Uterus (tissue), 2 donors: ENCODE data around the gene USP38.

Source experiments
- POLR2A ChIP-seq, 2 donors: fragments of 450-650 bp; IDR thresholded peaks; one replicate each; pipeline ENCODE4 v1.6.1; 2016; ENCODE audit warnings: antibody characterized with exemption in 2 of 2, mild to moderate bottlenecking in 1 of 2, moderate library complexity in 1 of 2
- TF ChIP-seq, protein P1 (sequence below), 4 experiments: fragments of 200-600 bp in 2 of 4; fragments of 450-650 bp in 2 of 4; sonication (generic) in 2 of 4; IDR thresholded peaks; one replicate each; pipeline ENCODE4 v1.5.1; 2016 to 2019; ENCODE audit warnings: antibody characterized with exemption in 4 of 4, mild to moderate bottlenecking in 2 of 4, moderate library complexity in 1 of 4

DNA sequence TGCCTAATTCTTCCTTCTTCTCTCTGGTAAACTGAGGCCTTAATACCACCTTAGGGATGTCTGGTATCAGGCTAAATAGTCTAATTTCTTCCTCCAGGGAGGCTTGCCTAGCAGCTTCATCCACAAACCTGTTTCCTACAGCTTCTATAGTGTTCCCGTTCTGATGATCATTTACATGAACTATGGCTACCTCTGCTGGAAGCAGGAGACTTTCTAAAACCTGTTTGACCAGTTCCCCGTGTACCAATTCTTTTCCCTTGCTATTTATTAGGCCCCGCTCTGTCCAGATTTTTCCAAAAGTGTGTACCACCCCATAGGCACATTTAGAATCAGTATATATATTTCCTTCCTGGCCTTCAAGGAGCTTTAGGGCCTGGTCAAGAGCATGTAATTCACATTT lies 5.8 kb upstream of the USP38 start:
- no peak for TF ChIP-seq POLR2A (IDR thresholded peaks at IDR 0.05)
- TF ChIP-seq, protein P1, sequence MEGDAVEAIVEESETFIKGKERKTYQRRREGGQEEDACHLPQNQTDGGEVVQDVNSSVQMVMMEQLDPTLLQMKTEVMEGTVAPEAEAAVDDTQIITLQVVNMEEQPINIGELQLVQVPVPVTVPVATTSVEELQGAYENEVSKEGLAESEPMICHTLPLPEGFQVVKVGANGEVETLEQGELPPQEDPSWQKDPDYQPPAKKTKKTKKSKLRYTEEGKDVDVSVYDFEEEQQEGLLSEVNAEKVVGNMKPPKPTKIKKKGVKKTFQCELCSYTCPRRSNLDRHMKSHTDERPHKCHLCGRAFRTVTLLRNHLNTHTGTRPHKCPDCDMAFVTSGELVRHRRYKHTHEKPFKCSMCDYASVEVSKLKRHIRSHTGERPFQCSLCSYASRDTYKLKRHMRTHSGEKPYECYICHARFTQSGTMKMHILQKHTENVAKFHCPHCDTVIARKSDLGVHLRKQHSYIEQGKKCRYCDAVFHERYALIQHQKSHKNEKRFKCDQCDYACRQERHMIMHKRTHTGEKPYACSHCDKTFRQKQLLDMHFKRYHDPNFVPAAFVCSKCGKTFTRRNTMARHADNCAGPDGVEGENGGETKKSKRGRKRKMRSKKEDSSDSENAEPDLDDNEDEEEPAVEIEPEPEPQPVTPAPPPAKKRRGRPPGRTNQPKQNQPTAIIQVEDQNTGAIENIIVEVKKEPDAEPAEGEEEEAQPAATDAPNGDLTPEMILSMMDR (IDR thresholded peaks at IDR 0.05): no peak
